ENCODE measurements around the gene JPH4.

The JPH4 gene

GRCh38 chr14:23565626-23566025 lies 13.0 kb downstream of the JPH4 start:
- no peak for TF ChIP-seq ZFX (IDR thresholded peaks at IDR 0.05; ENCODE audit: borderline replicate concordance)
- TF ChIP-seq CTCF (IDR thresholded peaks at IDR 0.05), result no peak
- H3K27ac ChIP-seq, result 0 out of 2 replicates have a peak overlapping the region, but pooled peaks have one; percentile 83

- TF ChIP-seq ZFX (IDR thresholded peaks at IDR 0.05; ENCODE audit: borderline replicate concordance) (no peak), CTCF (IDR thresholded peaks at IDR 0.05) (no peak)
- no peak overlapping the region for H3K27ac ChIP-seq
Measured at GRCh38 chr14:23564876-23565275, 13.7 kb downstream of the JPH4 start.

GRCh38 chr14:23564181-23564812 lies 14.3 kb downstream of the JPH4 start:
- no peak overlapping the region for H3K27ac ChIP-seq
- TF ChIP-seq CTCF (IDR thresholded peaks at IDR 0.05) (no peak), ZFX (IDR thresholded peaks at IDR 0.05; ENCODE audit: borderline replicate concordance) (no peak)

- TF ChIP-seq CTCF (IDR thresholded peaks at IDR 0.05) (no peak), ZFX (IDR thresholded peaks at IDR 0.05; ENCODE audit: borderline replicate concordance) (no peak)
- H3K27ac ChIP-seq, result peak overlapping the region; percentile 29; the same call in 1 of the 2 replicates
Measured at GRCh38 chr14:23563473-23564180, 15.0 kb downstream of the JPH4 start.

GRCh38 chr14:23562822-23563472 lies 15.6 kb downstream of the JPH4 start:
- H3K27ac ChIP-seq, result peak overlapping the region; percentile 29; the same call in 1 of the 2 replicates
- no peak for TF ChIP-seq ZFX (IDR thresholded peaks at IDR 0.05; ENCODE audit: borderline replicate concordance)
- TF ChIP-seq CTCF (IDR thresholded peaks at IDR 0.05), result peak; percentile 95

- H3K27ac ChIP-seq, result peak overlapping the region; percentile 23
- TF ChIP-seq CTCF (IDR thresholded peaks at IDR 0.05) (no peak), ZFX (IDR thresholded peaks at IDR 0.05; ENCODE audit: borderline replicate concordance) (no peak)
Measured at GRCh38 chr14:23561873-23562821, 16.4 kb downstream of the JPH4 start.
